Trophoblast cell (in vitro differentiated cells and primary cell): Measurements from ENCODE around the gene PARP9. TPM values are rescaled to one million over a fixed set of nuclear protein-coding genes. Genes with fewer than 3 reads are reported as not detected.

Source experiments
- DNase-seq, 2 donors: peaks; one replicate each; pipeline ENCODE4 v3.0.0-alpha.2; 2016
- H2AFZ ChIP-seq: 2 replicates; pipeline ENCODE4 v1.6.1; 2013; ENCODE audit warnings: low read length, moderate library complexity, mild to moderate bottlenecking; ENCODE audit not compliant: insufficient read depth, poor library complexity
- H2AK5ac ChIP-seq: 2 replicates; pipeline ENCODE4 v1.6.1; 2013; ENCODE audit warnings: mild to moderate bottlenecking, low read length
- H2BK120ac ChIP-seq: 2 replicates; pipeline ENCODE4 v1.6.1; 2013; ENCODE audit warnings: low read length, mild to moderate bottlenecking, moderate library complexity; ENCODE audit not compliant: insufficient read depth, poor library complexity
- H2BK12ac ChIP-seq: 2 replicates; pipeline ENCODE4 v1.6.1; 2013; ENCODE audit warnings: mild to moderate bottlenecking, low read length, moderate library complexity
- H2BK5ac ChIP-seq: 2 replicates; pipeline ENCODE4 v1.6.1; 2013; ENCODE audit warnings: low read length, low read depth, moderate library complexity, mild to moderate bottlenecking; ENCODE audit not compliant: poor library complexity
- H3K14ac ChIP-seq: 2 replicates; pipeline ENCODE4 v1.6.1; 2013; ENCODE audit warnings: mild to moderate bottlenecking, low read length
- H3K18ac ChIP-seq: 2 replicates; pipeline ENCODE4 v1.6.1; 2013; ENCODE audit warnings: mild to moderate bottlenecking, low read length
- H3K23ac ChIP-seq: 2 replicates; pipeline ENCODE4 v1.6.1; 2013; ENCODE audit warnings: low read length
- H3K27ac ChIP-seq: 2 replicates; pipeline ENCODE4 v1.5.1; 2013; ENCODE audit warnings: low read depth, mild to moderate bottlenecking, inconsistent platforms, low read length, moderate library complexity
- H3K27me3 ChIP-seq: 2 replicates; pipeline ENCODE4 v1.6.1; 2013; ENCODE audit warnings: inconsistent platforms, mild to moderate bottlenecking, low read length, moderate library complexity; ENCODE audit not compliant: insufficient read depth
- H3K36me3 ChIP-seq, 2 experiments: 1 replicate in 1 of 2; 2 replicates in 1 of 2; pipeline ENCODE4 v1.6.1; 2013; ENCODE audit warnings: low read length in 2 of 2, mild to moderate bottlenecking in 2 of 2, moderate library complexity in 1 of 2; ENCODE audit not compliant: insufficient read depth in 2 of 2, control insufficient read depth in 1 of 2
- H3K4ac ChIP-seq: 2 replicates; pipeline ENCODE4 v1.6.1; 2013; ENCODE audit warnings: low read depth, mild to moderate bottlenecking, low read length, moderate library complexity
- H3K4me1 ChIP-seq, 2 experiments: 1 replicate in 1 of 2; 2 replicates in 1 of 2; pipeline ENCODE4 v1.6.1; 2013; ENCODE audit warnings: low read length in 2 of 2, mild to moderate bottlenecking in 2 of 2, moderate library complexity in 1 of 2; ENCODE audit not compliant: insufficient read depth in 2 of 2, control insufficient read depth in 1 of 2
- H3K4me2 ChIP-seq: 2 replicates; pipeline ENCODE4 v1.6.1; 2013; ENCODE audit warnings: inconsistent platforms, mild to moderate bottlenecking, low read length, moderate library complexity
- H3K4me3 ChIP-seq: 2 replicates; pipeline ENCODE4 v1.5.1; 2013; ENCODE audit warnings: mild to moderate bottlenecking, low read depth, low read length, inconsistent platforms
- H3K79me1 ChIP-seq: one replicate; pipeline ENCODE4 v1.6.1; 2013; ENCODE audit warnings: low read length
- H3K79me2 ChIP-seq: 2 replicates; pipeline ENCODE4 v1.6.1; 2013; ENCODE audit warnings: low read length, mild to moderate bottlenecking; ENCODE audit not compliant: control insufficient read depth, insufficient read depth, poor library complexity
- H3K9ac ChIP-seq: 2 replicates; pipeline ENCODE4 v1.6.1; 2013; ENCODE audit warnings: mild to moderate bottlenecking, low read length
- H3K9me3 ChIP-seq: 2 replicates; pipeline ENCODE4 v1.6.1; 2013; ENCODE audit warnings: low read depth, mild to moderate bottlenecking, control low read depth, inconsistent platforms, low read length; ENCODE audit not compliant: insufficient read depth
- H4K12ac ChIP-seq: 2 replicates; pipeline ENCODE4 v1.6.1; 2013; ENCODE audit warnings: low read depth, mild to moderate bottlenecking, low read length, moderate library complexity
- H4K8ac ChIP-seq: 2 replicates; pipeline ENCODE4 v1.6.1; 2013; ENCODE audit warnings: low read depth, mild to moderate bottlenecking, low read length, moderate library complexity
- H4K91ac ChIP-seq: one replicate; pipeline ENCODE4 v1.6.1; 2013; ENCODE audit warnings: low read depth, mild to moderate bottlenecking, low read length, moderate library complexity
- WGBS: extraction: QIAGEN DNeasy Blood & Tissue Kit; methylation state at CpG from one replicate; pipeline ENCODE4 v1.1.7; 2013; ENCODE audit warnings: missing lambda C conversion rate; ENCODE audit not compliant: insufficient read length, insufficient coverage; ENCODE audit errors: extremely low coverage; 5-methylcytosine and 5-hydroxymethylcytosine counted together
- polyA plus RNA-seq: library from polyadenylated mRNA; stranded (reverse); fragments of 200-250 nt; gene quantifications from 2 replicates; pipeline ENCODE4 v1.2.3, GENCODE V29; 2013

PARP9 gene
- 1.2 TPM in 2 replicates for polyA plus RNA-seq

- Histone ChIP-seq H3K18ac (peak within 1 kb of the TSS; percentile 78), H3K4ac (no peak within 1 kb of the TSS), H3K79me2 (peaks cover 5% of the 10 kb centered on the region), H2AK5ac (no peak within 1 kb of the TSS), H3K9ac (no peak within 1 kb of the TSS), H3K4me1 (peaks cover 0 to 3% of the 10 kb centered on the region in 2 experiments), H3K4me3 (peak within 1 kb of the TSS; percentile 75), H2BK120ac (peak within 1 kb of the TSS; percentile 44), H4K8ac (peak within 1 kb of the TSS; percentile 75), H2AFZ (peak within 1 kb of the TSS; percentile 50), H3K9me3 (no peaks in the 10 kb centered on the region), H3K4me2 (peak within 1 kb of the TSS; percentile 78), H3K79me1 (peaks cover 8% of the 10 kb centered on the region), H3K14ac (peak within 1 kb of the TSS; percentile 46), H4K91ac (peak within 1 kb of the TSS; percentile 85), H3K23ac (no peak within 1 kb of the TSS), H3K27ac (no peak within 1 kb of the TSS), H3K36me3 (no peaks in the 10 kb centered on the region), H2BK5ac (no peak within 1 kb of the TSS), H3K27me3 (no peaks in the 10 kb centered on the region), H2BK12ac (peak within 1 kb of the TSS; percentile 82), H4K12ac (peak within 1 kb of the TSS; percentile 49)
- WGBS, result no CpG with 5 or more reads among the region's 56 CpGs
- peak; percentile 72 to 84 for DNase-seq
These were observed at the start of gene PARP9, which contains the start of gene DTX3L for GRCh38 chr3:122564155-122564912. Gene PARP9, minus strand, starts transcription at chr3:122564300. Its CDS starts 4,680 bp downstream, at chr3:122559620. Gene DTX3L, plus strand, starts transcription at chr3:122564338. Its CDS starts 89 bp downstream, at chr3:122564427.

- Histone ChIP-seq H3K27ac (no peak overlapping the region), H2BK5ac (no peak overlapping the region), H2AK5ac (no peak overlapping the region), H3K27me3 (no peaks in the 10 kb centered on the region), H4K91ac (no peak overlapping the region), H3K4ac (no peak overlapping the region), H3K4me3 (no peak overlapping the region), H3K9ac (no peak overlapping the region), H2BK120ac (no peak overlapping the region), H3K14ac (no peak overlapping the region), H3K18ac (no peak overlapping the region), H3K23ac (no peak overlapping the region), H3K79me2 (no peaks in the 10 kb centered on the region), H3K4me1 (no peaks in the 10 kb centered on the region), H3K79me1 (no peaks in the 10 kb centered on the region), H4K8ac (no peak overlapping the region), H3K4me2 (no peak overlapping the region), H2AFZ (no peak overlapping the region), H2BK12ac (no peak overlapping the region), H4K12ac (no peak overlapping the region), H3K36me3 (no peaks in the 10 kb centered on the region), H3K9me3 (no peaks in the 10 kb centered on the region)
- no peak for DNase-seq
- no CpG with 5 or more reads among the region's 5 CpGs for WGBS
These were observed 48.6 kb upstream of the PARP9 start for GRCh38 chr3:122612696-122613095.

- H2AFZ ChIP-seq, result no peak overlapping the region
- no peak overlapping the region for H4K8ac ChIP-seq
- H2BK5ac ChIP-seq, result no peak overlapping the region
- no peaks in the 10 kb centered on the region for H3K79me2 ChIP-seq
- H2AK5ac ChIP-seq, result no peak overlapping the region
- no peak overlapping the region for H2BK12ac ChIP-seq
- H3K27ac ChIP-seq, result no peak overlapping the region
- no peak overlapping the region for H3K18ac ChIP-seq
- H3K9ac ChIP-seq, result no peak overlapping the region
- H3K4ac ChIP-seq, result no peak overlapping the region
- WGBS, result no CpG with 5 or more reads among the region's 7 CpGs
- H3K4me3 ChIP-seq, result no peak overlapping the region
- no peaks in the 10 kb centered on the region for H3K79me1 ChIP-seq
- H3K23ac ChIP-seq, result no peak overlapping the region
- H3K36me3 ChIP-seq, result no peaks in the 10 kb centered on the region
- H3K4me2 ChIP-seq, result no peak overlapping the region
- H3K14ac ChIP-seq, result no peak overlapping the region
- DNase-seq, result peak in 1 of 2 donors; percentile 65
- no peaks in the 10 kb centered on the region for H3K27me3 ChIP-seq
- H3K4me1 ChIP-seq, result no peaks in the 10 kb centered on the region
- no peaks in the 10 kb centered on the region for H3K9me3 ChIP-seq
- no peak overlapping the region for H2BK120ac ChIP-seq
- H4K91ac ChIP-seq, result no peak overlapping the region
- no peak overlapping the region for H4K12ac ChIP-seq
These were observed 45.9 kb upstream of the PARP9 start for GRCh38 chr3:122609798-122610559.

GRCh38 chr3:122608916-122609315 lies 44.8 kb upstream of the PARP9 start:
- Histone ChIP-seq H3K27ac (no peak overlapping the region), H2BK12ac (no peak overlapping the region), H4K91ac (no peak overlapping the region), H3K9me3 (no peaks in the 10 kb centered on the region), H3K4me3 (no peak overlapping the region), H2AK5ac (no peak overlapping the region), H3K79me2 (no peaks in the 10 kb centered on the region), H3K27me3 (no peaks in the 10 kb centered on the region), H3K4me2 (no peak overlapping the region), H3K18ac (no peak overlapping the region), H3K79me1 (no peaks in the 10 kb centered on the region), H4K12ac (no peak overlapping the region), H3K36me3 (no peaks in the 10 kb centered on the region), H2AFZ (no peak overlapping the region), H3K14ac (no peak overlapping the region), H2BK120ac (no peak overlapping the region), H3K4ac (no peak overlapping the region), H3K4me1 (no peaks in the 10 kb centered on the region), H4K8ac (no peak overlapping the region), H2BK5ac (no peak overlapping the region), H3K23ac (no peak overlapping the region), H3K9ac (no peak overlapping the region)
- WGBS, result no CpG with 5 or more reads among the region's 1 CpG
- no peak for DNase-seq
